ENCODE results near the gene TEKTIP1. TPM values are rescaled to one million over a fixed set of nuclear protein-coding genes. Genes with fewer than 3 reads are reported as not detected.

The TEKTIP1 gene
- total RNA-seq, 1 donor from 2014 or later, result 0.68 TPM

DNA sequence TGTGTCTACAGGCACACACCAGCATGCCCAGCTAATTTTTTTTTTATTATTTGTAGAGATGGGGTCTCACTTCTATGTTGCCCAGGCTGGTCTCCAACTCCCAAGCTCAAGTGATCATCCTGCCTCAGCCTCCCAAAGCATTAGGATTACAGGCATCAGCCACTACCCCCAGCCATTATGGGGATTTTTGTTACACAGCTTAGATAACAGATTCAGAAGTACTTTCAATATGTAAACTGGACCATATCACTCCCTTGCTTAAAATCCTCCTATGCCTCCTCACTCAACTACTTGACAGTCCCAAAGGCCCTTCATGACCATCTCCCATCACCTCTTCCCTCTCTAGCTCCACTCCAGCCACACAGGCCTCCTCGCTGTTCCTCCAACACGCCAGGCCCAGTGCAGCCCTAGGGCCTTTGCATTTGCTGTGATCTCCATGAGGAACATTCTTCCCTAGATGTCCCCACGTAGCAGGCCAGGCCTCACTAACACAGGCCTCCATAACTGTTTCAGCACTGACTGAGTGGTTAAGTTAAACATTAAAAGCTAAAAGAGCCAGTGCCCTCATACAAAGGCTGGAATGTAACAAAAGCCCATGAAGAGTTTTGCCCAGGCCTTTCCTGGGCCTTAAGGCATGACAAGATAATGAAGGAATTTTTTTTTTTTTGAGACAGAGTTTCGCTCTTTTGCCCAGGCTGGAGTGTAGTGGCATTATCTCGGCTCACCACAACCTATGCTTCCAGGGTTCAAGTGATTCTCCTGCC lies 41.0 kb upstream of the TEKTIP1 start:
- no peak for FAIRE-seq
- Histone ChIP-seq H3K36me3 (ENCODE audit: insufficient read depth, low read length) (peaks cover 6% of the 10 kb centered on the region), H3K27ac (ENCODE audit: low read depth, low read length) (no peak overlapping the region), H3K79me2 (ENCODE audit: insufficient read depth, low read length) (peaks cover 38% of the 10 kb centered on the region), H3K4me3 (ENCODE audit: insufficient read depth, low read depth, low read length) (no peak overlapping the region), H3K9ac (ENCODE audit: low read length) (no peak overlapping the region), H3K4me2 (ENCODE audit: low read length) (no peak overlapping the region), H2AFZ (ENCODE audit: low read depth, low read length) (no peak overlapping the region), H3K9me3 (ENCODE audit: insufficient read depth, low read depth, low read length) (no peaks in the 10 kb centered on the region), H3K27me3 (ENCODE audit: insufficient read depth, low read length) (no peaks in the 10 kb centered on the region), H3K4me1 (ENCODE audit: insufficient read depth, low read length) (peaks cover 5% of the 10 kb centered on the region), H4K20me1 (ENCODE audit: insufficient read depth, low read length) (peaks cover 3% of the 10 kb centered on the region)
- Mint-ChIP-seq H3K27me3 (ENCODE audit: low read depth, unreplicated experiment) (no peaks in the 10 kb centered on the region), H3K4me3 (ENCODE audit: unreplicated experiment) (peak overlapping the region; percentile 55), H3K9me3 (ENCODE audit: unreplicated experiment) (peaks cover 2% of the 10 kb centered on the region), H3K27ac (ENCODE audit: unreplicated experiment) (peak overlapping the region; percentile 51), H3K4me1 (ENCODE audit: low read depth, unreplicated experiment) (peaks cover 12% of the 10 kb centered on the region), H3K36me3 (ENCODE audit: low read depth, unreplicated experiment) (peaks cover 8% of the 10 kb centered on the region)
- TF ChIP-seq, protein P1, sequence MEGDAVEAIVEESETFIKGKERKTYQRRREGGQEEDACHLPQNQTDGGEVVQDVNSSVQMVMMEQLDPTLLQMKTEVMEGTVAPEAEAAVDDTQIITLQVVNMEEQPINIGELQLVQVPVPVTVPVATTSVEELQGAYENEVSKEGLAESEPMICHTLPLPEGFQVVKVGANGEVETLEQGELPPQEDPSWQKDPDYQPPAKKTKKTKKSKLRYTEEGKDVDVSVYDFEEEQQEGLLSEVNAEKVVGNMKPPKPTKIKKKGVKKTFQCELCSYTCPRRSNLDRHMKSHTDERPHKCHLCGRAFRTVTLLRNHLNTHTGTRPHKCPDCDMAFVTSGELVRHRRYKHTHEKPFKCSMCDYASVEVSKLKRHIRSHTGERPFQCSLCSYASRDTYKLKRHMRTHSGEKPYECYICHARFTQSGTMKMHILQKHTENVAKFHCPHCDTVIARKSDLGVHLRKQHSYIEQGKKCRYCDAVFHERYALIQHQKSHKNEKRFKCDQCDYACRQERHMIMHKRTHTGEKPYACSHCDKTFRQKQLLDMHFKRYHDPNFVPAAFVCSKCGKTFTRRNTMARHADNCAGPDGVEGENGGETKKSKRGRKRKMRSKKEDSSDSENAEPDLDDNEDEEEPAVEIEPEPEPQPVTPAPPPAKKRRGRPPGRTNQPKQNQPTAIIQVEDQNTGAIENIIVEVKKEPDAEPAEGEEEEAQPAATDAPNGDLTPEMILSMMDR (IDR thresholded peaks at IDR 0.05; ENCODE audit: insufficient read depth, low read depth, low read length), result no peak
- no peak for TF ChIP-seq EZH2 (IDR thresholded peaks at IDR 0.05; ENCODE audit: insufficient read depth, low read length)
- no peak for DNase-seq (ENCODE audit: low read depth)

DNA sequence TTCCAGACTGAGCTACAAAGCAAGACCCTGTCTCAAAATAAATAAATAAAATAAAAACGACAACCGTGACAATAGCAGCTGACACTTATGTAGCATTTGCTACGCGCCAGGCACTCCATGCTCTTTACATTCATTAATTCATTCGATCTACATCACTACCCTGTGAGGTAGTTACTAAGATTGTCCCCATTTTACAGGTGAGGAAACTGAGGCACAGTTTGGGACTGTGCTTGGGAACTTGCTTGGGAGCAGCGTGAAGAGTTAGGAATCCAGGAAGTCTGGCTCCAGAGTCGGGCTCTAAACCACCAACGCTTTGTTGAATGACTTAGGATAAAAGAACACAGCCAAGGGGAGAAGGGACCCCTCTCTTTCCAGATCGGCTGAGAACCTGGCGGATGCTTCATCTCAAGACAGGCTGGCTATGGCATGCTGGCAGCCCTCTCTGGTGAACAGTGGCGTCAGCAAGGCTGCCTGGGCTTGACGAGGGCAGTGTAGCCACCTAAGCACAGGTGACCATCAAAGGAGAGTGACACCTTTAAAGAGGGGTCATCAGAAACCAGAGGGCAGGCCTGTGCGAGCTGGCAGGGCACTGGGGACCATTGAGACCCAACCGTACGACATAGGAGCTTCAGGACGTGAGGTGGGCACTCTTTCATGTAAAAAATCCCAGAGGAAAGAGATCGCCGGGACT lies 39.1 kb upstream of the TEKTIP1 start:
- peak overlapping the region; percentile 94 for H3K4me3 ChIP-seq (ENCODE audit: insufficient read depth, low read depth, low read length)
- H3K27me3 Mint-ChIP-seq (ENCODE audit: low read depth, unreplicated experiment), result no peaks in the 10 kb centered on the region
- H3K4me1 ChIP-seq (ENCODE audit: insufficient read depth, low read length), result peaks cover 5% of the 10 kb centered on the region
- peaks cover 12% of the 10 kb centered on the region for H3K4me1 Mint-ChIP-seq (ENCODE audit: low read depth, unreplicated experiment)
- TF ChIP-seq, protein P1 (IDR thresholded peaks at IDR 0.05; ENCODE audit: insufficient read depth, low read depth, low read length), result no peak
- no peak for TF ChIP-seq EZH2 (IDR thresholded peaks at IDR 0.05; ENCODE audit: insufficient read depth, low read length)
- H3K4me3 Mint-ChIP-seq (ENCODE audit: unreplicated experiment), result peak overlapping the region; percentile 94
- peak overlapping the region; percentile 87 for H3K27ac Mint-ChIP-seq (ENCODE audit: unreplicated experiment)
- H3K27ac ChIP-seq (ENCODE audit: low read depth, low read length), result peak overlapping the region; percentile 98
- H4K20me1 ChIP-seq (ENCODE audit: insufficient read depth, low read length), result peaks cover 3% of the 10 kb centered on the region
- peak overlapping the region; percentile 97 for H3K4me2 ChIP-seq (ENCODE audit: low read length)
- no peaks in the 10 kb centered on the region for H3K36me3 ChIP-seq (ENCODE audit: insufficient read depth, low read length)
- H3K79me2 ChIP-seq (ENCODE audit: insufficient read depth, low read length), result peaks cover 38% of the 10 kb centered on the region
- H3K36me3 Mint-ChIP-seq (ENCODE audit: low read depth, unreplicated experiment), result peaks cover 4% of the 10 kb centered on the region
- H3K9me3 ChIP-seq (ENCODE audit: insufficient read depth, low read depth, low read length), result no peaks in the 10 kb centered on the region
- H3K9me3 Mint-ChIP-seq (ENCODE audit: unreplicated experiment), result peaks cover 2% of the 10 kb centered on the region
- H3K27me3 ChIP-seq (ENCODE audit: insufficient read depth, low read length), result no peaks in the 10 kb centered on the region
- no peak for FAIRE-seq
- peak overlapping the region; percentile 98 for H3K9ac ChIP-seq (ENCODE audit: low read length)
- peak overlapping the region; percentile 100 for H2AFZ ChIP-seq (ENCODE audit: low read depth, low read length)
- DNase-seq (ENCODE audit: low read depth), result no peak
